PC-9 (cell line): ENCODE measurements around the gene KDM3B. TPM values are rescaled to one million over a fixed set of nuclear protein-coding genes. Genes with fewer than 3 reads are reported as not detected.

Experiments used
- BruUV-seq: library from RNA; stranded (reverse); fragments of 400-500 nt; replicated peaks from 2 replicates; lab custom pipeline; 2021; lab: Mats Ljungman, UMichigan
- CTCF ChIA-PET: fragments of 300-600 bp; sonication (Branson Sonifier 250); formaldehyde crosslinking; loops from one replicate; lab custom pipeline; 2022; ENCODE audit warnings: antibody characterized with exemption; lab: Charles Lee
- POLR2A ChIA-PET: fragments of 300-600 bp; sonication (Branson Sonifier 250); formaldehyde crosslinking; loops from one replicate; lab custom pipeline; 2022; ENCODE audit warnings: antibody characterized with exemption; ENCODE audit not compliant: unreplicated experiment; lab: Charles Lee
- DNase-seq, 2 experiments: peaks; one replicate each; pipeline versions ENCODE4 v3.0.0 to v3.0.0-alpha.2; 2015 to 2022; ENCODE audit warnings: mixed read lengths in 1 of 2
- H2AFZ ChIP-seq: fragments of 200-600 bp; sonication (generic); 2 replicates; pipeline ENCODE4 v1.8.1; 2017; ENCODE audit warnings: antibody characterized with exemption
- H3F3A ChIP-seq: fragments of 200-600 bp; sonication (generic); 2 replicates; pipeline ENCODE4 v1.8.1; 2017; ENCODE audit warnings: antibody characterized with exemption, mild to moderate bottlenecking, low read depth; ENCODE audit not compliant: insufficient read depth
- H3K27ac ChIP-seq: fragments of 200-600 bp; sonication (generic); 2 replicates; pipeline ENCODE4 v1.6.1; 2016; ENCODE audit warnings: mixed run types
- H3K27me3 ChIP-seq: fragments of 200-600 bp; sonication (generic); 2 replicates; pipeline ENCODE4 v1.6.1; 2016; ENCODE audit warnings: low read depth, mixed run types; ENCODE audit not compliant: insufficient read depth
- H3K36me3 ChIP-seq: fragments of 200-600 bp; sonication (generic); 2 replicates; pipeline ENCODE4 v1.6.1; 2016; ENCODE audit warnings: low read depth, mixed run types
- H3K4me1 ChIP-seq: fragments of 200-600 bp; sonication (generic); replicated peaks from 2 replicates; pipeline ENCODE4 v1.6.1; 2016; ENCODE audit warnings: mixed run types; ENCODE audit not compliant: insufficient read depth
- H3K4me2 ChIP-seq: fragments of 200-600 bp; sonication (generic); 2 replicates; pipeline ENCODE4 v1.6.1; 2017; ENCODE audit warnings: mixed run types
- H3K4me3 ChIP-seq: fragments of 200-600 bp; sonication (generic); 2 replicates; pipeline ENCODE4 v1.6.1; 2016; ENCODE audit warnings: mixed run types
- H3K79me2 ChIP-seq: fragments of 200-600 bp; sonication (generic); 2 replicates; pipeline ENCODE4 v1.6.1; 2017; ENCODE audit warnings: low read depth, mixed run types
- H3K9me2 ChIP-seq: fragments of 200-600 bp; sonication (generic); 2 replicates; pipeline ENCODE4 v1.8.1; 2017; ENCODE audit warnings: mild to moderate bottlenecking; ENCODE audit not compliant: insufficient read depth
- H3K9me3 ChIP-seq: fragments of 200-600 bp; sonication (generic); 2 replicates; pipeline ENCODE4 v1.8.1; 2016; ENCODE audit warnings: low read depth; ENCODE audit not compliant: insufficient read depth
- H4K20me1 ChIP-seq: fragments of 200-600 bp; sonication (generic); 2 replicates; pipeline ENCODE4 v1.8.1; 2017; ENCODE audit not compliant: insufficient read depth
- EZH2 ChIP-seq: fragments of 200-600 bp; sonication (generic); IDR thresholded peaks from 2 replicates; pipeline ENCODE4 v1.8.0; 2017; ENCODE audit warnings: antibody characterized with exemption, low read depth
- intact Hi-C: fragments of 100-400 bp; cut with micrococcal nuclease; formaldehyde crosslinking; loops from one replicate; pipeline ENCODE4 v1.10.0; 2022; ENCODE audit not compliant: unreplicated experiment
- total RNA-seq: library from RNA; stranded (reverse); gene quantifications from 2 replicates; pipeline ENCODE4 v1.2.3, GENCODE V29; 2021
- TF ChIP-seq, protein P1 (sequence below): fragments of 200-600 bp; sonication (generic); conservative IDR thresholded peaks from 2 replicates; pipeline ENCODE4 v1.6.1; 2017; ENCODE audit warnings: mixed run types, antibody characterized with exemption, mild to moderate bottlenecking, moderate library complexity

Gene KDM3B
- total RNA-seq, 1 experiment from 2014 or later = 76.7 TPM

DNA sequence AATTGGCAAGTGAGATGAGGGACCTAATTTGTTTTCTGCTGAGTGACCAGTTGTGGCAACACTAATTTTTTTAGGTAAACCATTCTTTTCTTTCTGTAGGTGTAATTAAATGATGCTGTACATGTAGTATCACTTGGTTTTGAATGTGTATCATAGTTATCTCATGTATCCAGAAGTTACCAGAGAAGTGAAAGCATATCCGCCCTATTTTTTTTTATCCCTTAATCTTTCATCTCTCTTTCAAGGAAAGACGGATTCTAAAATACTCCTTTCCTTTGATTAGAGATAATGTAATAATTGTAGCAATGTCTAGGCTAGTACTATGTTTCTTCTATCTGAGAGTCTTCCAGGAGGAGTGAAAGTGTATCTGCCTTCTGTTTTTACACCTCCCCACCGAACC, 7.1 kb downstream of the KDM3B start:
- Histone ChIP-seq H3K9me2 (no peaks in the 10 kb centered on the region), H2AFZ (no peak overlapping the region), H3K4me3 (no peak overlapping the region), H3K79me2 (peaks cover 94% of the 10 kb centered on the region), H3K9me3 (no peaks in the 10 kb centered on the region), H3K4me1 (peaks cover 16% of the 10 kb centered on the region), H4K20me1 (peaks cover 69% of the 10 kb centered on the region), H3F3A (peaks cover 3% of the 10 kb centered on the region; the same call in 1 of the 2 replicates), H3K27me3 (no peaks in the 10 kb centered on the region), H3K4me2 (no peak overlapping the region), H3K36me3 (peaks cover 3% of the 10 kb centered on the region; the same call in 1 of the 2 replicates), H3K27ac (no peak overlapping the region)
- ChIA-PET CTCF (no interaction called here), POLR2A (no interaction called here)
- intact Hi-C loops = no loop called here
- BruUV-seq = no TSS peak
- TF ChIP-seq EZH2 = no peak
- TF ChIP-seq, protein P1, sequence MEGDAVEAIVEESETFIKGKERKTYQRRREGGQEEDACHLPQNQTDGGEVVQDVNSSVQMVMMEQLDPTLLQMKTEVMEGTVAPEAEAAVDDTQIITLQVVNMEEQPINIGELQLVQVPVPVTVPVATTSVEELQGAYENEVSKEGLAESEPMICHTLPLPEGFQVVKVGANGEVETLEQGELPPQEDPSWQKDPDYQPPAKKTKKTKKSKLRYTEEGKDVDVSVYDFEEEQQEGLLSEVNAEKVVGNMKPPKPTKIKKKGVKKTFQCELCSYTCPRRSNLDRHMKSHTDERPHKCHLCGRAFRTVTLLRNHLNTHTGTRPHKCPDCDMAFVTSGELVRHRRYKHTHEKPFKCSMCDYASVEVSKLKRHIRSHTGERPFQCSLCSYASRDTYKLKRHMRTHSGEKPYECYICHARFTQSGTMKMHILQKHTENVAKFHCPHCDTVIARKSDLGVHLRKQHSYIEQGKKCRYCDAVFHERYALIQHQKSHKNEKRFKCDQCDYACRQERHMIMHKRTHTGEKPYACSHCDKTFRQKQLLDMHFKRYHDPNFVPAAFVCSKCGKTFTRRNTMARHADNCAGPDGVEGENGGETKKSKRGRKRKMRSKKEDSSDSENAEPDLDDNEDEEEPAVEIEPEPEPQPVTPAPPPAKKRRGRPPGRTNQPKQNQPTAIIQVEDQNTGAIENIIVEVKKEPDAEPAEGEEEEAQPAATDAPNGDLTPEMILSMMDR = no peak
- DNase-seq = no peak

DNA sequence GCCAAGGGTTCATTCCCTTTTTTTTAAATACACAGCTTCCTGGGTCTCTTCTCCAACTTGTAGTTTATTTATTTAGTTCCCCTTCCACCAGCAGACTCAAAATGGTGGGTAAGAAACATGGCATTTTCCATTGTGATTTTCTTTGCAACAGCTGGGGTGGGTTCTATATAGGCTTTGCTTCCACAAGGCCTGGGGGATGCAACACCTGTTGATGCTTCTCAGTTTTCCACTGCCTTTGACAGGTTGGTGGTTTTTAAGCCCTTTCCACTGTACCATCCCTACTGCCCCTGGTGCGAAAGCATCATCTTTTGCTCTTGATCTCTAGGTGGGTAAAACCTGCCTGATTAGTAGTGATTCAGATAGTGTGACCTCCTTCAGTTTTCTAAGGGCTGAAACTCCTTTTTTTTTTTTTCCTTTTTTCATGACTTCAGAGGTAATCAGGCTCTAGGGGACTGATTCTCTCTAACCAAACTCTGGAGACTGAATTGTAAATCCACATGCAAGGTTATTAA, 8.5 kb downstream of the KDM3B start:
- Histone ChIP-seq H4K20me1 (peaks cover 64% of the 10 kb centered on the region), H3K4me2 (no peak overlapping the region), H2AFZ (no peak overlapping the region), H3K9me2 (no peaks in the 10 kb centered on the region), H3F3A (peaks cover 3% of the 10 kb centered on the region; the same call in 1 of the 2 replicates), H3K4me1 (0 out of 2 replicates have a peak, but pooled peaks cover 3% of the 10 kb centered on the region), H3K27ac (no peak overlapping the region), H3K27me3 (no peaks in the 10 kb centered on the region), H3K9me3 (no peaks in the 10 kb centered on the region), H3K4me3 (no peak overlapping the region), H3K79me2 (peaks cover 94% of the 10 kb centered on the region), H3K36me3 (peaks cover under 1% of the 10 kb centered on the region; the same call in 1 of the 2 replicates)
- no peak for DNase-seq
- no TSS peak for BruUV-seq
- intact Hi-C loops = no loop called here
- TF ChIP-seq, protein P1 = no peak
- TF ChIP-seq EZH2 = no peak
- ChIA-PET CTCF (no interaction called here), POLR2A (no interaction called here)

DNA sequence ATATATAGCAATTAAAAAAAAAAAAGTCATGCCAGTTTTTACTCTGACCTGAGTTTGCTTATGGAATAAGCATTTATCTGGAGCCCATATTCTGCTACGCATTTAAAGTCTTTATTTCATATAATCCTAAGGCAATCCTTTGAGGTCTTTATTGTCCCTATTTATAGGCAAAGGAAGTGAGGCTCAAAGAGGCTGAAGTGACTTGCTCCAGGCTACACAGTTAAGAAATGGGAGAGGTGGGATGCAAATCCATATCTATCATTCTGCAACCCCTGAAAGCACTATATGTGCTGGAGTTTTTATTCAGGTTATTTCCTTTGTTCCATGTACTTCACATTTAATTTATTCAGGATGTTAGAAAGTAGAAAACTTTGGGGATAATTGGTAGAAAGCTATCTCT, 12.1 kb downstream of the KDM3B start:
- no peak overlapping the region for H3K4me2 ChIP-seq
- intact Hi-C loops = no loop called here
- CTCF ChIA-PET = no interaction called here
- H3K9me3 ChIP-seq = no peaks in the 10 kb centered on the region
- no peaks in the 10 kb centered on the region for H3K27me3 ChIP-seq
- TF ChIP-seq EZH2 = no peak
- TF ChIP-seq, protein P1 = no peak
- H3K4me1 ChIP-seq = no peaks in the 10 kb centered on the region
- no peak overlapping the region for H2AFZ ChIP-seq
- no peaks in the 10 kb centered on the region for H3F3A ChIP-seq
- DNase-seq = no peak
- no peak overlapping the region for H3K4me3 ChIP-seq
- no peaks in the 10 kb centered on the region for H3K36me3 ChIP-seq
- POLR2A ChIA-PET = no interaction called here
- H3K79me2 ChIP-seq = peaks cover 92% of the 10 kb centered on the region
- no peaks in the 10 kb centered on the region for H3K9me2 ChIP-seq
- no peak overlapping the region for H3K27ac ChIP-seq
- no TSS peak for BruUV-seq
- peaks cover 69% of the 10 kb centered on the region for H4K20me1 ChIP-seq
